HG03460 (cell line): ENCODE data around the gene TIPARP.

Source experiments
- ATAC-seq: cut with Tn5 transposase; IDR thresholded peaks from one replicate; pipeline ENCODE4 v1.9.1; 2021; ENCODE audit not compliant: unreplicated experiment

Gene TIPARP

GRCh38 chr3:156675830-156676767, 1.7 kb downstream of the TIPARP start:
- ATAC-seq = no peak

- ATAC-seq = no peak
These were observed 2.5 kb downstream of the TIPARP start for GRCh38 chr3:156676768-156677479.

- no peak for ATAC-seq
These were observed 3.1 kb downstream of the TIPARP start for GRCh38 chr3:156677536-156677935.

GRCh38 chr3:156678197-156678596, 3.8 kb downstream of the TIPARP start:
- no peak for ATAC-seq

GRCh38 chr3:156680243-156680914, 6.0 kb downstream of the TIPARP start:
- ATAC-seq = no peak

GRCh38 chr3:156681002-156681401, 6.6 kb downstream of the TIPARP start:
- peak; percentile 57 for ATAC-seq

GRCh38 chr3:156682501-156682900, 8.1 kb downstream of the TIPARP start:
- ATAC-seq = no peak

- ATAC-seq = no peak
These were observed 8.6 kb downstream of the TIPARP start for GRCh38 chr3:156682963-156683362.

- no peak for ATAC-seq
These were observed 10.8 kb downstream of the TIPARP start for GRCh38 chr3:156685198-156685597.

GRCh38 chr3:156685752-156686151, 11.4 kb downstream of the TIPARP start:
- ATAC-seq = peak; percentile 44

- ATAC-seq = peak; percentile 36
These were observed 12.6 kb downstream of the TIPARP start for GRCh38 chr3:156687023-156687422.

GRCh38 chr3:156688632-156689452, 14.5 kb downstream of the TIPARP start:
- ATAC-seq = no peak

GRCh38 chr3:156689608-156690007, 15.2 kb downstream of the TIPARP start:
- ATAC-seq = no peak

GRCh38 chr3:156691920-156692319, 17.5 kb downstream of the TIPARP start:
- no peak for ATAC-seq

GRCh38 chr3:156693166-156693565, 18.8 kb downstream of the TIPARP start:
- ATAC-seq = no peak

GRCh38 chr3:156694536-156694935, 20.1 kb downstream of the TIPARP start:
- no peak for ATAC-seq

- no peak for ATAC-seq
These were observed 28.0 kb downstream of the TIPARP start for GRCh38 chr3:156702367-156702766.

- no peak for ATAC-seq
These were observed 30.1 kb downstream of the TIPARP start for GRCh38 chr3:156704370-156705036.

- ATAC-seq = peak; percentile 65
These were observed 31.6 kb downstream of the TIPARP start for GRCh38 chr3:156705761-156706616.
